Medulla oblongata (tissue), 1 donor: ENCODE data around the gene LMLN.
"Not testable (repeated sequence)": the region's sequence is repeated elsewhere in the genome, so short reads cannot be mapped to it uniquely, and the experiment has no call there.

Experiments used
- DNase-seq: peaks from one replicate; pipeline ENCODE4 v3.0.0-alpha.2; 2015; ENCODE audit errors: extremely low spot score

LMLN gene

DNA sequence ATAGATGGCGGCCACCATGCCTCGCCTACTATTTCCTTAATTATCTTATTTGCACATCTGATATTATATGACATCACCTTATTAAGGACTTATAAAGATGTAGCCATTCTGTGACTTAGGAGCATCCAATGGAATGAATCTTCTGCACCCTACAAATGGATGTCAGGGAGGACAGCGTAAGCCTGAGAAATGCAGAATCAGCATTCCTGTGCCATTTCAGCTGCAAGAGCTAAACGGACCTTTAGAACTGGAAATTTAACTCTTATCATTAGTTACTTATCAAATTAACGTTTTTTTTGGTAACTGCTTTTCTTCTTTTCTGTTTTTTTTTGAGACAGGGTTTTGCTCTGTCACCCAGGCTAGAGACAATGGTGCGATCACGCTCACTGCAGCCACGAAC is 65.6 kb downstream of the LMLN start:
- DNase-seq = no peak

DNA sequence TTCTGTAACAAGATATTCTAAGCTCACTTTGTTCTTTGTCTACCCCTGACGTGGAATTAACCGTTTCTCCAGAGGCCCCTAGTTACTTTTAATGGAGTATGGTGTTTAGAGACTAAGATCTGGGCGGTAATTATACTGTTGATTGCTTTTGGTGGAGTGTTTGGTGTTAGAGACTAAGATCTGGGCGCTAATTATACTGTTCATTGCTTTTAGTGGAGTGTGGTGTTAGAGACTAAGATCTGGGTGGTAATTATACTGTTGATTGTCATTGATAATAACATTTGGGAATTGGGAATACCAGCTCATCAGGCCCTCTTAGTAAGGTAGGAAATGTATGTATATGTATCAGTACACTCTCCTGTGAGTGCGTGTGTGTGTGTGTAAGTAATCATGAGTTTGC is 66.6 kb downstream of the LMLN start:
- DNase-seq = no peak

DNA sequence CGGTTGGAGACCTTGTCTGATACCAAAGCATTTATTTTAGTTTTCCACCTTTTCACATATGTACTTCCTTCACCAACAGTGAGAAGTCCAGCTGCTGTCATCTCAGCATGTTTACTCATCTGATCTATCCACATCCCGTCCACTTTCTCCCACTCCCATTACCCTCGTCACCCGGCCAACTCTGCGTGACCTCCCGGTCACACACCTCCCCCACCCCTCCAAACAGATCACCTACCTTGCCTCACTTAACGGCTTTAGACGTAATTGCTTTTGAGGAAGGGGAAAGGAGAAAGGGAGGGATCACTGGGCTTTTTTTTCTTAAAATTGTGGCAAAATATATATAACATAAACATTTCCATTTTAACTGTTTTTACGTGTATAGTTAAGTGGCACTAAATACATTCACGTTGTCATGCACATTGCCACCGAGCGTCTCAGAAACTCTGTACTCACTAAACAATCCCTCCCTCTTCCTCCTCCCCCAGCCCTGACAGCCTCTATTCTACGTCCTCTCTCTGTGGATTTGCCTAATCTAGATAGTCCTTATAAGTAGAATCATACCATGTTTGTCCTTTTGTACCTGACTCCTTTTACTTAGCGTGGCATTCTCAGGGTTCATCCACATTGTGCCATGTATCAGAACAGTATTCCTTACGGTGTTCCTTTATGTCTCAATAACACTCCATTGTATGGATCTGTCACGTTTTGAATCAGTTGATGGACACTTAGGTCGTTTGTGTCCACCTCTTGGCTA is 67.2 kb downstream of the LMLN start:
- no peak for DNase-seq

DNA sequence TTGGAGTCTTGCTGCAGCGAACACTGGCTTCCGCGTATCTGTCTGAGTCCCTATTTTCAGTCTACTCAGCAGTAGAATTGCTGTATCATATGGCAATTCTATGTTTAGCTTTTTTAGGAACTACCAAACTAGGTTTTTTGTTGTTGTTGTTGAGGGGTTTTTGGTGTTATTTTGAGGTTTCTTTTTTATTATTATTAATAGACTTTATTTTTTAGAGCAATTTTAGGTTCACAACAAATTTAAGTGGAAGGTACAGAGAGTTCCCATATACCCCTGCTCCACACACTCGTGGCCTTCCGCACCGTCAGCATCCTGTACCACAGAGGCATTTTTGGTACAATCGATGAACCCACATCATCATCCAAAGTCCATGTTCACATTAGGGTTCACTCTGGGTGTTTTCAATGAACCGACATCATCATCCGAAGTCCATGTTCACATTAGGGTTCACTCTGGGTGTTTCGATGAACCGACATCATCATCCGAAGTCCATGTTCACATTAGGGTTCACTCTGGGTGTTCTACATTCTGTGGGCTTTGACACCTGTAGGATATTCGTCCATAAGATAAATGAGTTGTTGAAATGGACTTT is 67.9 kb downstream of the LMLN start:
- no peak for DNase-seq

DNA sequence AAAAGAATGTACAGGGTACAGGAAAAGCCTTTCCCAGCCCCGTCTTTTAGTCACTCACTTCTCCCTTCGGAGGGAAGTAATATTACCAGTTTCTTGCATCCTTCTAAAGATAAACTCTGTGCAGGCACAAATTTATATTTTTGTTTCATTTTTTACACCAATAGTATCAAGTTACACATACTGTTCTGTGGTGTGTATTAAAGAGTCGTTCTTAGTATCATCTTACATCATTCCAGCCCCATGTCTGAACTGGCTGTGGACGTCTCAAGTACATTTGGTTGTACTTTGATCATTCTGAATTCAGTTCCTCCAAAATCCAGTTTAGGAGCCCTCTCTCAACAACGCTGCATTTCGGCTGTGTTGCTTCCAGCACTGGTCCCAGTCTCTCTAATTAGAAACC is 68.7 kb downstream of the LMLN start:
- no peak for DNase-seq

DNA sequence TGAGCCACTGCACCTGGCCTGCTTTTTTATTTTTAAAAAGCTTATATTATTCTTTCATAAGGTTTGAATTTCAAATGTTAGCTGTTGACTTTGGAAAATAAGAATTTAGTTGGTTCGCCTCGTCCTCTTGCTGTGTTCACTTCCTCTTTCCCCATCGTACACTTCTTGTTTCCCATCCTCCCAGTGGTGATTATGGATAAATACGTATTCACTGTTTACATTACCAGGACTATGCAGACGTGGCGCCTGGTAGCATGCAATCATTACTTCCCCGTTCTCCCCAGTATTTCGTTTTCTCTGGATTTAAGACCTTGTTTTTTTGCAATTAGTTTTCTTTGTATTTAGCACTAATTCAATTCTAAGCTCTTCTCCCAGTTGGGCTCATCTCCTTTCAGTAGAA is 70.1 kb downstream of the LMLN start:
- DNase-seq = peak; percentile 31

DNA sequence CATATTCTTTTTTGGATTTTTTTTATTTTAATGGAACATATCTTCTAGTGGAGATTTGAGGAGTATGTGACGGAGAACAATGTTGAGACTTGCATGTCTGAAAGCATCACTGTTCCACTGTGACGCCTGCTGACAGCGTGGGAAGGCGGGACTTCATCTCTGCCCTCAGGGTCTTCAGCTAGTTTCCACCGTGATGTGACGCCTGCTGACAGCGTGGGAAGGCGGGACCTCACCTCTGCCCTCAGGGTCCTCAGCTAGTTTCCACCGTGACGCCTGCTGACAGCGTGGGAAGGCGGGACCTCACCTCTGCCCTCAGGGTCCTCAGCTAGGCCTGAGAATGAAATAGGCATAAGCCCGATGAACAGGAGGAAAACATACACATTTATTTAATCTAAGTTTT is 70.7 kb downstream of the LMLN start:
- no peak for DNase-seq

DNA sequence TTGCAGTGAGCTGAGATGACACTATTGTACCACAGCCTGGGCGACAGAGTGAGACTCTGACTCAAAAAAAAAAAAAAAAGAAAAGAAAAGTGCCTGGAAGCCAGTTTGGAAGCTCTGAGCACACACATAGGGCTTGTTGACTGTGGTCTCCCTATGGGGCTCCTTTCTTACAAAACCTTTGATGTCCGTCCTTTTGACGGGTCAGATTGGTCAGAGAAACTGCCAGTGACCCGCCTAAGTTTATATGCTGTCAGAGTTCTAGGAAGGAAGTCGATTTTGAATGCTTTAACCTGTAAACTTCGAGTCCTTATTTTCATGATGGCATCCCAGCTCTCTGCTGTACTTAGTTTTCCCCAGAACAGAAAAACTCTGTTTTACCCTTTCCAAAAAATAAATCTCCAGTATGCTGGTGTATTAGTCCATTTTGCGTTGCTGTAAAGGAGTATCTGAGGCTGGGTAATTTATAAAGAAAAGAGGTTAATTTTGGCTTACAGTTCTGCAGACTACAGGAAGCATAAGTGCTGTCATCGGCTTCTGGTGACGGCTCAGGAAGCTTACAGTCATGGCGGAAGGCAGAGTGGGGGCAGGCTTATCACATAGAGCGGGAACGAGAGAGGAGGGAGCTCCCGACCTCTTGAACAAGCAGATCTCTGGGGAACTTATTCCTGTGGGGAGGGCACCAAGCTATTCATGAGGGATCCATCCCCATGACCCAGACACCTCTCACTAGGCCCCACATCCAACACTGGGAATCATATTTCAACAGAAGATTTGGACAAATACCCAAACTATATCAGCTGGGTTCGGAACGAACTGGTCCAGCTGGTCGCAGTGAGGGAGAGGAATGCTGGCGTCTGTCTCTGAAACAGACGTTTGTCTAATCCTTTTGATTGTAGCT is 72.3 kb downstream of the LMLN start:
- DNase-seq = no peak

DNA sequence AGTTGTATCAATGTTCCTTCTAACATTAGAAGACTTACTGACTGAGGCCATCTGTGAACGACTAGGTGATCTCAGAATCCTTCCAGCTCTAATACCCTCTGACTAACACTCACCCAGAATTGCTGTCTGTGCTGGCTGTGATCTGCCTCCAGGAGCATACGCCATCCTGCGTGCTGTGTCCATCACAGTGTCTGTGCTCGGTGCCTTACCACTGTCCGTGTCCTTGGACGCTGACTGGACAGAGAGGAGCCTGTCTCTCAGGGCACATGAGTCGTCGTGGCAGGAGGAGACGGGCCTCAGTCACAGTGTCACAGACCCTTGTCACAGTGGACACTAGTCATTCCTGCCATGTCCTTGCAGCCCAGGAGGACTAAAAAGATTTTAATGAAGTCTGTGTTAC is 83.1 kb downstream of the LMLN start:
- DNase-seq = peak; percentile 77

DNA sequence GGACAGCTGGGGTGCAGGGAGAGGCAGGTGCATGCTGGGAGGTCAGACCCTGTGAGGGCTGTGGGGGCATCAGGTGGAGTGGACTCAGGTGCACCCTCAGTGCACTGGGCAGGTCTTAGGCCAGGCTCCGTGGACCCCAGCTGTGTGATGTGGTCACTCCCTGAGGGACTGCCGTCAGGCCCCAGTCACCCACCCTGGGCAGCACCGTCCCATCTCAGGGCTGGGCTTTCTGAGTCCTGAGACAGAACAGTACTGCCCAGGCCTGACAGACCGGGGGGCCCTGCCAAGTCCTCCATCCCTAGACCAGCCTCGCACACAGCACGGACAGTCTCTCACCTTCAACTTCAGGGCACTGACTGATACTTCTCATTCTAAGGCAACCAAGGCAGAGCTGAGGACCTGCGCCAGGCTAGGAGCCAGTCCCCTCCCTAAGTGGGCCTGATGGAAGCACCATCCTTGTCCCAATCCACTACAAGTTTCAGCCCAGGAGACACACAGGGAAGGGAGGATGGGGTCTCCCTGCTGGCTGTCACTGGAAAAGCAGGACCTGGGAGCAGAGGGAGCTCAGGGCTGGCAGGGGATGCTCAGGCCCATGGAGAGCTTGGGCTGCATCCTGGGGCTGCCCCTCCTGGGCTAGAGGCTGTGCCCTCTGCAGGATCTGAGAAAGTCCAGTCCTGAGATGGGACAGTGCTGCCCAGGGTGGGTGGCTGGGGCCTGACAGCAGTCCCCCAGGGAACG is 86.3 kb downstream of the LMLN start:
- DNase-seq = no peak

DNA sequence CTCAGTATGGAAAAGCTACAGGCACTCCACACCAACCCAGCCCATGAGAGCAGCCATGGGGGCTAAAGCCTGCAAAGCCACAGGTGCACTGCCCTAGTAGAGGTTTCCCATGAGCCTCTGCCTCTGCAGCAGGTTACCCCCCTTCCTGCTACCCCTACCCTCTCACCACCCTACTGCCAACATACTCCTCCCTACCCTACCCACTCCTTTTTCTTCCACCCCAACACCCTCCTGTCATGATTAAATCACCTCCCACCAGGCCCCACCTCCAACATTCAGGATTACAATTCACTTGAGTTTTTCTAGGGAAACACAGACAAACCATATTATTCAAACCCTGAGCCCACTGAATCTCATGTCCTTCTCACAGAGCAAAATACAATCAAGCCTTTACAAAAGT is 88.4 kb downstream of the LMLN start:
- no peak for DNase-seq

DNA sequence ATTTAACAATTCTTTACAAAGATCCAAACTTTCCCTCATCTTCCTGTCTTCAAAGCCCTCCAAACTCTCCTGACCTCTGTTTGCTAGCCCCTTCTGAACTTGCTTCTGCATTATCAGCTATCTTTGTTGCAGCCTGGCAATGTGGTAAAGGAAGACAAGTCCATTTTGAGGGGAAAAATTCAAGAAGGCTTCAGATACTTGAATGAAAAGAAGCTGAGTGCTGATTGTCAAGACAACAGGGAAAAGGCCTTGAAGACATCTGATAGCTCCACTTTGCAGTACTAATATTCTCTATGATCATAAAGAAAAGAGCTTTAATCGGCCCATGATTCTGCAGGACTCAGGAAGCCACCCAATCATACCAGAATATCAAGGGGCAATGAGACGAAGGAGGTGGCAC is 91.8 kb downstream of the LMLN start:
- DNase-seq = no peak

DNA sequence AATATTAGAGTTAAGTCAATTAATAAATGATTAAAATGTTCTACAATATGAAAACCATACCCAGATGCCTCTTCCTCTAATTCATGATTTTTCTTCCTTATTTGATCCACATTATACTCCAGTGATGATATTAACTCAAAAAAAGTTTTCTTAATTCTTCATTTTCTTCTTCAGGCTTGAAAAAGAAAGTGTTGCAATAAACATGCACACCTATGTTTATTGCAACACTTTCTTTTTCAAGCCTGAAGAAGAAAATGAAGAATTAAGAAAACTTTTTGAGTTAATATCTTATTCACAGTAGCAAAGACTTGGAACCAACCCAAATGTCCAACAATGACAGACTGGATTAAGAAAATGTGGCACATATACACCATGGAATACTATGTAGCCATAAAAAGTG is 93.4 kb downstream of the LMLN start:
- DNase-seq = not testable (repeated sequence)

DNA sequence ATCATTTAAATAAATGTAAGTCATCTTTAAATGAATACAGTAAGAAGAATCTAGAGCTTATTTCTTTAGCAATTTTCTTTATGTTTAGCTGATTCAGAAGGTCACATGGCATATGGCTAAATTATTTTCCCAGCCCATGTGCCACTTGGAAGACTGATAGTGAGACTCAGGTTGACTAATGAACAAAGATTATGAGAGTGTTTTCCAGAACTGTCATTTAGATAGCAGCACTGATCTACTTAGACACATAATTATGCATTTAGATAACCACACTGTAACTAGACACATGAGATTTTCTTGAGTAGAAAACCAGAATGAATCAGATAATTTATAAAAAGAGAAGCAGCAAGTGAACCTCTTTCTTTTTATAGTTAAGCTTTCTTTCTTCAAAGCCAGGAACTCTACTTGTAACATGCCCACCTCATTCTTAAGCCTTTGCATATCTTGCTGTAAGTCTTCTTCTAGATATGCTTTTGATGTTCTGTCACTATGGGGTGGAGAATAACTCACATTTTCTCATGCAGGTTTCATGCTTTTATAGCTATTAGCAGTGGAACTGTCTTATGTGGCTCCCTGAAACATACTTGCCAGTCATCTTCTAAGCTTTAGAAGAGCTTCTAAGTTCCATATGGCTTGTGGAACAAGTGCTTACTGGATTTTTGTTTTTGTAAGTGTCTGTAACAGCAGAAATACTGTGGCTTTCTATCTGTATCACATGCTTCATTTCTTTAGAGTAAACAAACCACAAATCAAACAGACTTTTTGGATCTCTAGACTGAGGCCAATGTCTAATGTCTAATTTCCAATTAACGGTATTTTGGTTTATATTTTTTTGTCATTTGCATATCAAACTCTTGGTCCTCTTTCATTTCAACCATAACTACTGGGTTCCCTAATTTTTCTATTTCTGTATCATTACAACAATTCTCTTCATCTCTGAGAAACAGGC is 101.4 kb downstream of the LMLN start:
- DNase-seq = no peak

DNA sequence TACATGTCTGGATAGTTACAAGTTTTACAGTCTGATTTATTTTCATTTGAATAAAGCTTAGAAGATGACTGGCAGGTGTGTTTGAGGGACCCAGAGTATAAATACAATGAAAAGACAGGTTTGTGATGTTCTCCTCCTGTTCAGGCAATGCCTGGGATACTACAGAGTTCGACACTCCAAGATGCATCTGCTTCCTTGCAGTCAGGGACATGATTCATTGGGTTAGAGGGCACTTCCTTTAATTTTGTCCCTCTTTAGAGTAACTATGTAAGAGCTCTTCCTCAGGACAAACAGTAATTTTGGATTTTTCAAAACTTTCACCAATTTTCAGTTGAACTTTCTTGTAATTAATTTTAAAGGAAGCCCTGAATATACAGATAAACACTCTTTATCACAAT is 102.0 kb downstream of the LMLN start:
- DNase-seq = no peak

DNA sequence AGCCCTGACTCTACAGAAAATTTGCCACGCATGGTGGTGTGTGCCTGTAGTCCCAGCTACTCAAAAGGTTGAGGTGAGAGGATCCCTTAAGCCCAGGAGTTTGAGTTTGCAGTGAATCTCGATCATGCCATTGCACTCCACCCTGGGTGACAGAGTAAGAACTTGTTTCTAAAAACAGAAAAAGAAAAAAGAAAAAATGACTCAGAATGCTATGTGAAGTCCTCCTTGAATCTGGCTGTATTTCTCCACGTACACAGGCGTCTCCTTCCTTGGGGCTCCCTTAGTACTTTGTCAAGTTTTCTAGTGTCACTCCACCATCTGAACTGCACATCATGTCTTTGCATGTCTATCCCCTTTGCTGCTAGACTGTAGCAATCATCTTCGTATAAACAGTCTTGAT is 104.4 kb downstream of the LMLN start:
- no peak for DNase-seq

DNA sequence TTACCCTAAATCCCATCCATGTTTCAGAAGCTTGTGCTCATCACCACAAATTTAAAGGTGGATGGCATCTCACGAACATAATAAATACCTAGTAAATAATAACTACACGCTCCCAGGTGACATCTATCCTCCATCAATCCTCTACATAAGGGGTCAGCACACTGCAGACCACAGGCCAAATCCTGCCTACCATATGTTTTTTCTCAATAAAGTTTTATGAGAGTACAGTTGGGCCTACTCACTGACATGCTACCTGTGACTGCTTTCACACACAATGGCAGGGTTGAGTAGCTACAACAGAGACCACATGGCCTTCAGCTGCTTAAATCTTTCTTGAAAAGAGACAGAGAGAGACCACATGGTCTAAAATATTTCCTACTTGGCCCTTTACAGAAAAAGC is 105.9 kb downstream of the LMLN start:
- DNase-seq = no peak

DNA sequence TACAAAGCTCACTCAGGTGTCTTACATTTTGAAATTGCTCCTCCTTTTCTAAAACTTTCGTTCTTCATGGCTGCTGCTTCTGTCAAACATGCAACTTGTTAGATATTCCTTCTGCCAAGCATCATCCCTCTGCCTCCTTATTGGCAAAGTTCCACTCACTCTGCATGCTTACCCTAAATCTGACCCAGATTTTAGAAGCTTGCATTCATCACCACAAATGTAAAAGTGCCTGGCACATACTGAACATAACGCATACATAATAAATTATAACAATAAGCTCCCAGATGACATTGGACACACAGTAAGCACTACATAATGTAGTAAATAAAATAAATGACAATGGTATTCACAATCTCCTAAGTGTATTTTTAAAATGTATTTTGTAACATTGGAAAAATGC is 107.4 kb downstream of the LMLN start:
- no peak for DNase-seq

DNA sequence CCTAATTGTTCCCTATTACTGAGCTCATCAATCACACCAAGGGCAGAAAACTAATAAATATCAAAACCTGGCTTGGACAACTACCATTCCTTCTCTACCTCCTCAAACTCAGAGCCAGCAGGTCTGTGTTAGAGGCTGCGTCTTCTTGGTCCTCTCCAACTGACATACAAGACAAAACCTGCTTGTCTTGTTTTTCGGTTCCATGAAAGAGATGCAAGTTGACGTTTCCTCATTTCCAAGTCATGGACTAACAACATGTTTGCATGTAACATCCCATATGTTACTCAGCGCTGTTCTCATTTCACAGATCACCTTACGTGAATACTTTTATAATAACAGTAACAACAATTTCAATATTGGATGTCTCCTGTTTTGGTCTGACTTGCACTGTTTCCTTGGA is 110.9 kb downstream of the LMLN start:
- no peak for DNase-seq

DNA sequence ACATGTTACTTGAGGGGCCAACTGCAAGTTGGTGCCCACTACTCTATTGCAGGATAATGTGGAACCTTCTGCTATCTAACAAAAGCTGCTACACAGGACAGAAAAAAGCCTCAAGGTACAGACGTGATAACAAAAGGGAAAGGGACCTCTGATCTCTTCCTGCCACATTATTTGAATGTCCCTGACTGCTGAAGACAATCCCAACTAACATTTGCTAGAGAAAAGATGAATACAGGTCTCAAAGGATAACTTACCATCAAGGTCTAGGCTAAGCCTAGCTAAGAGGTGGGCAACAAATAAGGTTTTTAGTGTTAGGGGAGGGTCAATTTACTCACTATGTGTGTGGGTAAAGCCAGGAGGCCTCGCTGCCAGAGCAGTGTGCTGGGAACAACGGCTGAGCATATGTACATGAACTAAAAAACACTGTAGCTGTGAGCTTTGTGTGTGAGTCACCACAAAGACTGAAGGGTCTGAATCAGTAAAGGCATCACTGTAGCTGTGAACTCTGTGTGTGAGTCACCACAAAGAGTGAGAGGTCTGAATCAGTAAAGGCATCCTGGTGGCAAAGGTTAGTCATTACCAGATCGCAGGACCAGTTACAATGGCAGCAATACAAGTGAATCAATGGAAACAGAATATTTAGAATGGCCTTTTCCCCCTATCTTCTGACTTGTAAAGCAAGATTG is 111.7 kb downstream of the LMLN start:
- DNase-seq = no peak
